HT-29 (cell line): ENCODE data around the gene UGT1A4. TPM values are rescaled to one million over a fixed set of nuclear protein-coding genes. Genes with fewer than 3 reads are reported as not detected.
"Not testable (repeated sequence)": the region's sequence is repeated elsewhere in the genome, so short reads cannot be mapped to it uniquely, and the experiment has no call there.

Experiments used
- DNase-seq: peaks from one replicate; pipeline ENCODE4 v3.0.0-alpha.2; 2015; ENCODE audit warnings: low spot score
- total RNA-seq: library from RNA; depleted of rRNA; stranded (reverse); fragments of >200 nt; shearing (Covaris generic); gene quantifications from 2 replicates; pipeline ENCODE4 v1.2.3, GENCODE V29; 2014

Gene UGT1A4
- total RNA-seq, 1 experiment from 2014 or later = 3.4 TPM

- DNase-seq = no peak
These were observed 28.1 kb downstream of the UGT1A4 start for GRCh38 chr2:233746475-233747282.

GRCh38 chr2:233747283-233747544 is 28.7 kb downstream of the UGT1A4 start:
- DNase-seq = no peak

GRCh38 chr2:233750689-233751088 is 32.2 kb downstream of the UGT1A4 start:
- peak; percentile 17 for DNase-seq

GRCh38 chr2:233751212-233752009 is 32.9 kb downstream of the UGT1A4 start:
- DNase-seq = not testable (repeated sequence)

GRCh38 chr2:233754872-233755611 is 36.5 kb downstream of the UGT1A4 start:
- no peak for DNase-seq

- DNase-seq = peak; percentile 10
These were observed 38.0 kb downstream of the UGT1A4 start for GRCh38 chr2:233756429-233757081.

- no peak for DNase-seq
These were observed 39.6 kb downstream of the UGT1A4 start for GRCh38 chr2:233758141-233758540.

- DNase-seq = no peak
These were observed 40.3 kb downstream of the UGT1A4 start for GRCh38 chr2:233758849-233759248.

- DNase-seq = peak; percentile 86
These were observed 41.5 kb downstream of the UGT1A4 start, which contains the start of gene UGT1A1 for GRCh38 chr2:233760043-233760442. Gene UGT1A1 (plus strand): TSS chr2:233760270. CDS start chr2:233760288, 18 bp downstream.

- DNase-seq = no peak
These were observed 42.7 kb downstream of the UGT1A4 start for GRCh38 chr2:233761040-233761769.

- no peak for DNase-seq
These were observed 45.7 kb downstream of the UGT1A4 start for GRCh38 chr2:233764264-233764663.

GRCh38 chr2:233764761-233765160 is 46.2 kb downstream of the UGT1A4 start:
- no peak for DNase-seq

GRCh38 chr2:233766416-233766815 is 47.9 kb downstream of the UGT1A4 start:
- DNase-seq = no peak

- no peak for DNase-seq
These were observed 49.5 kb downstream of the UGT1A4 start for GRCh38 chr2:233768076-233768475.

- DNase-seq = no peak
These were observed 50.7 kb downstream of the UGT1A4 start for GRCh38 chr2:233769260-233769659.

GRCh38 chr2:233772153-233772552 is 53.6 kb downstream of the UGT1A4 start:
- no peak for DNase-seq

- no peak for DNase-seq
These were observed 54.0 kb downstream of the UGT1A4 start for GRCh38 chr2:233772583-233772982.

GRCh38 chr2:233773854-233774253 is 55.3 kb downstream of the UGT1A4 start:
- no peak for DNase-seq

- DNase-seq = no peak
These were observed 56.9 kb downstream of the UGT1A4 start for GRCh38 chr2:233775414-233775813.

- no peak for DNase-seq
These were observed 59.5 kb downstream of the UGT1A4 start, which contains the start of gene MROH2A for GRCh38 chr2:233778030-233778429. Gene MROH2A (plus strand): TSS chr2:233778330. CDS start chr2:233779359, 1,029 bp downstream.

GRCh38 chr2:233779722-233780121 is 61.2 kb downstream of the UGT1A4 start:
- no peak for DNase-seq
